GM06990 (cell line): ENCODE measurements around the gene SPHKAP.

Experiments
- DNase-seq: peaks from one replicate; pipeline ENCODE4 v3.0.0-alpha.2; 2011; ENCODE audit not compliant: insufficient read length; ENCODE audit errors: extremely low read depth
- H3K27me3 ChIP-seq: replicated peaks from 2 replicates; pipeline ENCODE4 v1.6.0; 2011; ENCODE audit warnings: low read length; ENCODE audit not compliant: control insufficient read depth, insufficient read depth
- H3K36me3 ChIP-seq: 2 replicates; pipeline ENCODE4 v1.5.1; 2011; ENCODE audit warnings: low read length; ENCODE audit not compliant: control insufficient read depth, insufficient read depth
- H3K4me3 ChIP-seq: replicated peaks from 2 replicates; pipeline ENCODE4 v1.5.1; 2011; ENCODE audit warnings: low read depth, mild to moderate bottlenecking, control low read depth, low read length
- CTCF ChIP-seq: IDR thresholded peaks from 2 replicates; pipeline ENCODE4 v1.5.1; 2011; ENCODE audit warnings: low read length, control low read depth, mild to moderate bottlenecking, inconsistent platforms; ENCODE audit not compliant: insufficient read depth, poor library complexity, severe bottlenecking

The SPHKAP gene

DNA sequence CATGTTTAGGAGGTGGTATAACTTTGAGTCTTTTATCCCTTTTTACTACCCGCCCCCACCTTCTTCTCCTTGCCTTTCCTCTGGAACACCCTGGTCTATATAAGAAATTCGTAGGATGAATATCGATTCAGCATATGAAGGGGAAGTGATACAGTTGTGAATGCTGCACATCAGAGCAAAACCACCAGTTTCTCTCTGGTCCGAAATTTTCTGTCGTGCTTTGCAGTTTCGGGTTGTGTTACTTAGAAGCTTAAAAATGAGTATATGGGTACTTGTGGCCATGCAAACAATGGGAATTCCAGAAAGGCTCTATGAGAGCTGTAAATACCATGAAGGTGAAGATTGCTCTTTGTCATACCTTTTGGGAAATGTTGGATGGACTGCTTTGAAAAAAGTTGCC, 249.5 kb downstream of the SPHKAP start:
- Histone ChIP-seq H3K36me3 (no peaks in the 10 kb centered on the region), H3K4me3 (no peak overlapping the region), H3K27me3 (no peaks in the 10 kb centered on the region; the same call in 1 of the 2 replicates)
- DNase-seq: no peak
- no peak for TF ChIP-seq CTCF
